ENCODE measurements around the gene WDR45B.

DNA sequence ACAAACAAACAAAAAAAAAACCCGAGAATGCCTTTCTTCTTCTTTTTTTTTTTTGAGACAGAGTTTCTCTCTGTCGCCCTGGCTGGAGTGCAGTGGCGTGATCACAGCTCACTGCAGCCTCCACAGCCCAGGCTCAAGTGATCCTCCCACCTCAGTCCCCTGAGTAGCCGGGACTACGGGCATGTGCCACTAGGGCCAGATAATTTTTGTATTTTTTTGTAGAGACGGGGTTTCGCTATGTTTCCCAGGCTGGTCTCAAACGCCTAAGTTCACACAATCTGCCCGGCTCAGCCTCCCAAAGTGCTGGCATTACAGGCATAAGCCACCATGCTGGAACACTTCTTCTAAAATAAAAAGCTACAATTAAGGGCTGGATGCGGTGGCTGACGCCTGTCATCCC lies 17.0 kb upstream of the WDR45B start:
- no peak for TF ChIP-seq EZH2 (IDR thresholded peaks at IDR 0.05)
- TF ChIP-seq POLR2AphosphoS5 (IDR thresholded peaks at IDR 0.05; ENCODE audit: borderline replicate concordance, low read depth, low read length): no peak
- TF ChIP-seq FOXP2 (optimal IDR thresholded peaks at IDR 0.05; ENCODE audit: control extremely low read depth, extremely low read length, insufficient read depth): no peak
